ENCODE measurements around the gene PRADC1.

PRADC1 gene

DNA sequence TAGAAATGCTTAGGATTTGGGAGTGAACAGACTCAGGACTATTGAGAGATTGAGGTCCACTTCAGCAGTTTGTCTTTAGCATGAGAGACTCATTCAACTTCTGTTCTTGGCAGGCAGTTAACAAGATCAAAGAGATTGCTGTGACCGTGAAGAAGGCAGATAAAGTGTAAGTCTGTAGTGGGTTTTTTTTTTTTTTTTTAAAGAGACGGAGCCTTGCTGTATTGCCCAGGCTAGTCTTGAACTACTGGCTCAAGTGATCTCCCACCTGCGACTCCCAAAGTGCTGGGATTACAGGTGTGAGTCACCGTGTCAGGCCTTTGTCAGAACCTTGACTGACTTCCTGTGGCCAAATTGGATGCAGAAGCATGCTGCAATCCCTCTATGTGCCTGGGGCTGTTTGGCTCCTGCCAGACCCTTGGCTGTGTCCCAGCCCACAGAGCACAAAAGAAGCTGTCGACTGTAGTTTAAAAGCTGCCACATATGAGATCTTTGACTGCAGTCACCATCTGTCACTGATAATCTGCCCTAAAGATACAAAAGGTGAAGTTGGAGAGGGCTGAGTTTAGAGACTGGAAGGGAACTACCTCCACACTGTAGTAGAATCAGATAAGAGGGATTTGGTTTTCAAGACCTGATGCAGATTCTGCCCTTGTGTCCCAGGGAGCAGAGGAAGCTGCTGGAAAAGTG is 11.0 kb upstream of the PRADC1 start:
- TF ChIP-seq TAF1 (IDR thresholded peaks at IDR 0.05; ENCODE audit: borderline replicate concordance, insufficient read depth, low read length), result no peak
- TF ChIP-seq, protein P1, sequence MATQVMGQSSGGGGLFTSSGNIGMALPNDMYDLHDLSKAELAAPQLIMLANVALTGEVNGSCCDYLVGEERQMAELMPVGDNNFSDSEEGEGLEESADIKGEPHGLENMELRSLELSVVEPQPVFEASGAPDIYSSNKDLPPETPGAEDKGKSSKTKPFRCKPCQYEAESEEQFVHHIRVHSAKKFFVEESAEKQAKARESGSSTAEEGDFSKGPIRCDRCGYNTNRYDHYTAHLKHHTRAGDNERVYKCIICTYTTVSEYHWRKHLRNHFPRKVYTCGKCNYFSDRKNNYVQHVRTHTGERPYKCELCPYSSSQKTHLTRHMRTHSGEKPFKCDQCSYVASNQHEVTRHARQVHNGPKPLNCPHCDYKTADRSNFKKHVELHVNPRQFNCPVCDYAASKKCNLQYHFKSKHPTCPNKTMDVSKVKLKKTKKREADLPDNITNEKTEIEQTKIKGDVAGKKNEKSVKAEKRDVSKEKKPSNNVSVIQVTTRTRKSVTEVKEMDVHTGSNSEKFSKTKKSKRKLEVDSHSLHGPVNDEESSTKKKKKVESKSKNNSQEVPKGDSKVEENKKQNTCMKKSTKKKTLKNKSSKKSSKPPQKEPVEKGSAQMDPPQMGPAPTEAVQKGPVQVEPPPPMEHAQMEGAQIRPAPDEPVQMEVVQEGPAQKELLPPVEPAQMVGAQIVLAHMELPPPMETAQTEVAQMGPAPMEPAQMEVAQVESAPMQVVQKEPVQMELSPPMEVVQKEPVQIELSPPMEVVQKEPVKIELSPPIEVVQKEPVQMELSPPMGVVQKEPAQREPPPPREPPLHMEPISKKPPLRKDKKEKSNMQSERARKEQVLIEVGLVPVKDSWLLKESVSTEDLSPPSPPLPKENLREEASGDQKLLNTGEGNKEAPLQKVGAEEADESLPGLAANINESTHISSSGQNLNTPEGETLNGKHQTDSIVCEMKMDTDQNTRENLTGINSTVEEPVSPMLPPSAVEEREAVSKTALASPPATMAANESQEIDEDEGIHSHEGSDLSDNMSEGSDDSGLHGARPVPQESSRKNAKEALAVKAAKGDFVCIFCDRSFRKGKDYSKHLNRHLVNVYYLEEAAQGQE (IDR thresholded peaks at IDR 0.05; ENCODE audit: insufficient read depth in 1 of 2, low read depth in 2 of 2, low read length in 2 of 2), result no peak

GRCh38 chr2:73239776-73240175 is 6.7 kb upstream of the PRADC1 start:
- TF ChIP-seq TAF1 (IDR thresholded peaks at IDR 0.05; ENCODE audit: borderline replicate concordance, insufficient read depth, low read length) (no peak), POLR2AphosphoS5 (IDR thresholded peaks at IDR 0.05; ENCODE audit: low read depth, low read length) (no peak), SIN3A (IDR thresholded peaks at IDR 0.05; ENCODE audit: borderline replicate concordance, insufficient read depth, low read length) (no peak), FOXP2 (optimal IDR thresholded peaks at IDR 0.05; ENCODE audit: borderline replicate concordance, extremely low read depth, extremely low read length, insufficient read depth) (no peak)
- TF ChIP-seq, protein P1 (IDR thresholded peaks at IDR 0.05; ENCODE audit: insufficient read depth in 1 of 2, low read depth in 2 of 2, low read length in 2 of 2), result no peak

GRCh38 chr2:73238976-73239375 is 5.9 kb upstream of the PRADC1 start:
- TF ChIP-seq, protein P1 (IDR thresholded peaks at IDR 0.05; ENCODE audit: insufficient read depth in 1 of 2, low read depth in 2 of 2, low read length in 2 of 2), result no peak
- TF ChIP-seq FOXP2 (optimal IDR thresholded peaks at IDR 0.05; ENCODE audit: borderline replicate concordance, extremely low read depth, extremely low read length, insufficient read depth), result no peak
- no peak for TF ChIP-seq POLR2AphosphoS5 (IDR thresholded peaks at IDR 0.05; ENCODE audit: low read depth, low read length)
- TF ChIP-seq SIN3A (IDR thresholded peaks at IDR 0.05; ENCODE audit: borderline replicate concordance, insufficient read depth, low read length), result no peak
- TF ChIP-seq TAF1 (IDR thresholded peaks at IDR 0.05; ENCODE audit: borderline replicate concordance, insufficient read depth, low read length), result no peak

- TF ChIP-seq, protein P1 (IDR thresholded peaks at IDR 0.05; ENCODE audit: insufficient read depth in 1 of 2, low read depth in 2 of 2, low read length in 2 of 2), result no peak
- TF ChIP-seq TAF1 (IDR thresholded peaks at IDR 0.05; ENCODE audit: borderline replicate concordance, insufficient read depth, low read length), result no peak
- TF ChIP-seq FOXP2 (optimal IDR thresholded peaks at IDR 0.05; ENCODE audit: borderline replicate concordance, extremely low read depth, extremely low read length, insufficient read depth), result no peak
- TF ChIP-seq SIN3A (IDR thresholded peaks at IDR 0.05; ENCODE audit: borderline replicate concordance, insufficient read depth, low read length), result no peak
- no peak for TF ChIP-seq POLR2AphosphoS5 (IDR thresholded peaks at IDR 0.05; ENCODE audit: low read depth, low read length)
Observed at GRCh38 chr2:73238149-73238548, 5.1 kb upstream of the PRADC1 start.

- TF ChIP-seq, protein P1 (IDR thresholded peaks at IDR 0.05; ENCODE audit: insufficient read depth in 1 of 2, low read depth in 2 of 2, low read length in 2 of 2), result no peak
- TF ChIP-seq POLR2AphosphoS5 (IDR thresholded peaks at IDR 0.05; ENCODE audit: low read depth, low read length), result no peak
- no peak for TF ChIP-seq FOXP2 (optimal IDR thresholded peaks at IDR 0.05; ENCODE audit: borderline replicate concordance, extremely low read depth, extremely low read length, insufficient read depth)
- no peak for TF ChIP-seq SIN3A (IDR thresholded peaks at IDR 0.05; ENCODE audit: borderline replicate concordance, insufficient read depth, low read length)
Observed at GRCh38 chr2:73237168-73237567, 4.1 kb upstream of the PRADC1 start.
